Limb (tissue), 2 donors: ENCODE results near the gene CUL7.
"Not testable (repeated sequence)": the region's sequence is repeated elsewhere in the genome, so short reads cannot be mapped to it uniquely, and the experiment has no call there.

Experiments
- DNase-seq, 2 donors: peaks; one replicate each; pipeline ENCODE4 v3.0.0-alpha.2; 2016; ENCODE audit errors: extremely low spot score in 2 of 2

CUL7 gene

GRCh38 chr6:43053545-43054205 is at the start of gene CUL7:
Gene CUL7, minus strand, starts transcription at chr6:43053851. Its CDS starts 1,063 bp downstream, at chr6:43052788.
- peak; percentile 95 to 97 for DNase-seq

GRCh38 chr6:43101497-43101896 is 47.8 kb upstream of the CUL7 start:
- no peak for DNase-seq

DNA sequence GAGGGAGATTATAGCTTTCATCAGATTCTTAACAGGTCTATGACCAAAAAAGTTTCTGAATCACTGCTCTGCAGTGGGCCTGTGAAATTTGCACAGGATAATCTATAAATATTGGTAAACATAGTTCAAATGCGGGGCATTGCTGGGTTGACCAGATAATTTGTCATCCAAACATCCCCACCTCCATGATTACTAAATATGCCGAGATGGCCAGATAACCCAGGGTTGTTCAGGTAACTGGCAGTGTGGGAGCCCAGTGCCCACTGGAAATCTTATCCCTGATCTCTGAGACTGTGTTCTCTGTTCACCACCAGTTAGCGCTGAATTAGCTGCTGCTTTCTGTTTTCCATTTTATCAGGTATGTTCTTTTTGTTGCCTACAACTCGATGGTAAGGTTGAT is 43.9 kb upstream of the CUL7 start:
- no peak for DNase-seq

DNA sequence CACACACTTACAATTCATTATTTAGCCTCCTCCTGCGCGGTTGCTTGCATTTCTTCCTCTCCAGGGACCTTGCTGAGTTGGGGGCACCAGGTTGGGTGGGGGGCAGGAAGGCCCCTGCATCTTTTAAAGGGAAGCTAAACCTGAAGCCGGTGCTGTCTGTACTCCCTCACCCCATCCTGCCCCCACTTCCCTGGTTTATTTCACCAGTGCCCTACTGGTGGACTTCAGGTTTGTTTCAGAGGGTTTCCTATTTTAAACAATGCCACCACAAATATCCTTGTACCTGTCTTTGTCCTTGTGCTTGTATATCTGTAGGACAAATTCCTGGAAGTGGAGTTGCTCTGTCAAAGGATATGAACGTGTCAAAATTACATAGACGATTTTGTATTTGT is 43.4 kb upstream of the CUL7 start:
- DNase-seq, result no peak

DNA sequence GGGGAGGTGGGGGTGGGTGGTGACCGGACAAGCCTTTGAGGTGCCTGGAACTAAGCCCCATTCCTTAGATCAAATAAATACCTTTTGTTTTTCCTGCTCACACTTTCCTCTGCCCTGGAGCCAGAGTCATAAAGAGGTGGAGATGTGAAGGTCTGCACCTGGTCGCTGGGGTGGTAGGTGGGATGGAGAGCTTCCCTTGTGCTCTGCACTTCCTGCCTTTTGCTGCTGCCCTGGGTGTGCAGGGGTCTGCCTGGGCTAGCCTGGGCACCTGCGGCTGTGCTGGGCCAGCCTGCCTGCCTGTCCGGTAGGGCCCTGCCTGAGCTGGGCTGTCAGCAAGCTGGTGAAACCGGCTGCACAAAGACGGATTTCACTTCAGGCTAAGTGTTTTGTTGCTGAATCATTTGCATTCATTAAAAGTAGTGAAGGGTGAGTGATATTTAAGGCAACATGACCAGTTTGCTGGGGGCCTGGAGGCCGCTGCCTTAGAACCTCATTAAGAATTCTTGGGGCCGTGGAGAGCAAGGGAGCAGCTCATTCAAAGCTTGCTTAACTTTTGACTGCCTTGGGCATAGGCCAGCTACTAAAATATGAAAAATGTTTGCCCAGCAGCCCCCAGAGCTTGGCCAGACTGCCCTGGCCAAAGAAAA is 42.9 kb upstream of the CUL7 start:
- DNase-seq, result peak in 1 of 2 donors; percentile 37

- DNase-seq, result no peak
Observed at GRCh38 chr6:43095939-43096338, 42.3 kb upstream of the CUL7 start.

- no peak for DNase-seq
Observed at GRCh38 chr6:43093436-43094289, 40.0 kb upstream of the CUL7 start.

- no peak for DNase-seq
Observed at GRCh38 chr6:43092635-43093034, 39.0 kb upstream of the CUL7 start.

- DNase-seq, result no peak
Observed at GRCh38 chr6:43091436-43091991, 37.9 kb upstream of the CUL7 start.

DNA sequence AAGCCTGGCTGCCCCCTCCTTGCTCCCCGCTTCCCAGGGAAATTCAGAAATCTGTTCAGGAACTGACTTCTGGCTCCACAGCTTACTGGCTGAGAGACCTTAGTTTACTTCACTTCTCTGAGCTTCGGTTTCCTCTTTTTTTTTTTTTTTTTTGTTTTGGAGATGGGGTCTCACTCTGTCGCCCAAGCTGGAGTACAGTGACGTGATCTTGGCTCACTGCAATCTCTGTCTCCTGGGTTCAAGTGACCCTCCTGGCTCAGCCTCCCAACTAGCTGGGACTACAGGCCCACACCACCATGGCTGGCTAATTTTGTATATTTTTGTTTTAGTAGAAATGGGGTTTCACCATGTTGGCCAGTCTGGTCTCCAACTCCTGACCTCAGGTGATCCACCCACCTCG is 37.4 kb upstream of the CUL7 start:
- DNase-seq, result no peak

- DNase-seq, result peak in 1 of 2 donors; percentile 42
Observed at GRCh38 chr6:43090559-43090956, 36.9 kb upstream of the CUL7 start.

DNA sequence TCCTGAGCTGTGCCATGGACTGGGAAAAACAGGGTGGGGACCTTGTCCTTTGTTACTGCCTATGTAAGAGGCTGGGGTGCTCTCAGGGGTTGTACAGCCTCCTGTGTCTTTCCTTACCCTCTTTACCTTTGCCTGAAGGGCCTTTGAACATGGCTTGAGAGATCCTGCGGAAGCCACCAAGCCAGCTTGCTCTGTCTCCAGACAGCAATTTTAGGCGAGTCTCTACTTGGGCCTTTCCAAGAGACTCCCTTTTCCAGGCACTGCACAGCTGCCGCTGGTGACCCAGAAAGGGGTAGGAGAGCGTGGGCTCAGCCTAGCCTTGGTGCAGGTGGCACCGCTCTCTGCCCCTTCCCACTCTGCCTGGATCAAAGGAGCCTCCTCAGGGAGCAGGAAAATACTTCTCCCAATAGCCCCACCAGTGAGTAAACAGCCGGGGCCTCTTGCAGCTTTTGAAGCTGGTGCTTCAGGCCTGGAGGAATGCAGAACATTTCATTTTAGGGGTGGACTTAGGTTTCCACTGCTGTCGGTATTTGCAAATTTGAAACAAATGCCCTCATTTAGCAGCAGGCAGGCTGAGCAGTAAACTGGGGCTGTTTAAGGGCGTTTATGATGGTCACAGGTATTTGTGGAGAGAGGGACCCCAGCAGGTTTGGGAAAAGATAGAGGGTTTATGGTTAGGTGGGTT is 36.4 kb upstream of the CUL7 start:
- DNase-seq, result no peak

DNA sequence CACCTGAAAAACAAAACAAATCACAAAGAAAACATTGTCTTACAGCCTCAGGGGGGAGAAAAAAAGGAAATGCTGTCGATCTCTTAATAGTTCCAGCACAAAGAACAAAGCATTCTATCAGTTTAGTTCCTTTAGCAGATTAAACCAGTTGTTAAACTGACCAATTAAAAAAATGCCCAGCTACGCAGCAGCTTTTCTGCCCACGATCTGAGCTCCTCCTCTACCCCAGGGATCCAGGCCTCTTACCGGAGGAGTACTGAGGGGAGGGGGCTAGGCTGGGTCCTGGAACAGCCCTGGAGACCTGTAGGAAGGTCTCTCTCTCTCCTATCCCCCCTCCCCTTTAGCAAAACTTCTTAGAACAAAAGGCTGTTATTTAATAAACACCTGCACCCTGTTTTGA is 35.8 kb upstream of the CUL7 start:
- DNase-seq, result no peak

GRCh38 chr6:43088654-43089056 is 35.0 kb upstream of the CUL7 start:
- DNase-seq, result no peak

DNA sequence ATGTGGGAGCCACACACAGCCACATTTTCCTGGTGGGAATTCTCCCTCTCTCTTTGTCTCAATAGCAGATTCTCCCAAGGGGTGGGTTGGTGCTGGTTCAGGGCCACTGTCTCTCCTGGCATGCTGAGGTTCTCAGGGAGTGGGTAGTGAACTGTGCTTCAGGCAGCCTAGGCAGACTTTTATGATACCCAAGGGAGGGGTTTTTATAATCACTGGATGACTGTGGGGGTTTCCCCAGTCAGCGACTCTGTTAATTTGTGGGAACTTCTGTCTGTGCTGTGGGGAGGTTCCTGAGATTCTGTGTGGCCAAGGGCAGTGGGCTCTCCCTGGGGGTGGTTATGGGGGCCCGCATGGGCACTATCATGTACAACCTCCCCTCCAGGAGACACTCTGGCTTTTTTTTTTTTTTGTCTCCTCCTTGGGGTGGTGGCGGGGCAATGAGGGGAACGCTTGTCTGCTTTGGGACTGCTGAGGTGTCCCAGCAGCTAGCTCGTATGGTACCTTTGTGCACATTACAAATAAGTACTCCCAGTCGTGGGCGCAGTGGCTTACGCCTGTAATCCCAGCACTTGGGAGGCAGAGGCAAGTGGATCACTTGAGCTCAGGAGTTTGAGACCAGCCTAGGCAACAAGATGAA is 32.5 kb upstream of the CUL7 start:
- DNase-seq, result no peak

- peak in 1 of 2 donors; percentile 36 for DNase-seq
Observed at GRCh38 chr6:43082806-43083655, 29.4 kb upstream of the CUL7 start.

GRCh38 chr6:43081922-43082321 is 28.3 kb upstream of the CUL7 start:
- not testable (repeated sequence) for DNase-seq

GRCh38 chr6:43081043-43081442 is 27.4 kb upstream of the CUL7 start:
- DNase-seq, result no peak

- DNase-seq, result no peak
Observed at GRCh38 chr6:43078691-43079090, 25.0 kb upstream of the CUL7 start.

GRCh38 chr6:43077981-43078511 is 24.4 kb upstream of the CUL7 start:
- no peak for DNase-seq
